ENCODE data around the gene SRPRB.

SRPRB gene

DNA sequence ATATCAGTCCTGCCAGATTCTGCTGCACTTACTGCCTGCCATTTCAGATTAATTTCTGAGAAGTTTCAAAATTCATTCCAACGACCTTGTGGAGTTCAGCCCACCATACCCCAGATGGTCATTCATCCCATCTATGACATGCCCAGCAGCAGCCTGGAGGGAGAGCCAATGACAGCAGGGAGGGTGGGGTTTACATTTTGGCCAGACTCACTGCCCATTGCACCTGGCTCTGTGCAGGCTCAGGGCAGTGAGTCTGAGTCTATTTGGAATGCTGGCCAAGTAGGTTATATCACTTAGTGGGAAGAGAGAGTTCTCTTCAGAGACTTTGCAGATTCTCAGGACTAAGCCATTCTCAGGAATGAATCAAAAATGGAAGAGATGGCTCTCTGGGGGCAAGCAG is 21.5 kb downstream of the SRPRB start:
- DNase-seq (ENCODE audit: low read depth): no peak

DNA sequence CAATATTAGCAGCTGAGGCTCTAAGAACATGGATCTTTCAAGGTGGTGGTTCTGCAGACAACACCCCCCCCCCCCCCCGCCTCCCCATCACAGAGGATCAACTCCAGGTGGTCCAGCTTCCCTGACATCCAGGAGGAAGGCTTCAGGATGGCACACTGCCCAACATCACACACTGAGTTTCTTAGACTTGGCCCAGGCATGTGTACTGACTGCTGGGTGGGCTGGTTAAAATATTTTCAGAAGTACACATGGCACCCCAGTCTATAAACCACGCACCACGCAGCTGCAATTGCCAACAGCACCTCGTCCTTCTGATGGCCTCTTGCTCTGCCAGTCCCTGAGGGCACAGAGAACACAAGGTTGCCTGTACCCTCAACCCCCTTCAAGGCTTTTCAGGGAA is 22.1 kb downstream of the SRPRB start:
- no peak for DNase-seq (ENCODE audit: low read depth)

DNA sequence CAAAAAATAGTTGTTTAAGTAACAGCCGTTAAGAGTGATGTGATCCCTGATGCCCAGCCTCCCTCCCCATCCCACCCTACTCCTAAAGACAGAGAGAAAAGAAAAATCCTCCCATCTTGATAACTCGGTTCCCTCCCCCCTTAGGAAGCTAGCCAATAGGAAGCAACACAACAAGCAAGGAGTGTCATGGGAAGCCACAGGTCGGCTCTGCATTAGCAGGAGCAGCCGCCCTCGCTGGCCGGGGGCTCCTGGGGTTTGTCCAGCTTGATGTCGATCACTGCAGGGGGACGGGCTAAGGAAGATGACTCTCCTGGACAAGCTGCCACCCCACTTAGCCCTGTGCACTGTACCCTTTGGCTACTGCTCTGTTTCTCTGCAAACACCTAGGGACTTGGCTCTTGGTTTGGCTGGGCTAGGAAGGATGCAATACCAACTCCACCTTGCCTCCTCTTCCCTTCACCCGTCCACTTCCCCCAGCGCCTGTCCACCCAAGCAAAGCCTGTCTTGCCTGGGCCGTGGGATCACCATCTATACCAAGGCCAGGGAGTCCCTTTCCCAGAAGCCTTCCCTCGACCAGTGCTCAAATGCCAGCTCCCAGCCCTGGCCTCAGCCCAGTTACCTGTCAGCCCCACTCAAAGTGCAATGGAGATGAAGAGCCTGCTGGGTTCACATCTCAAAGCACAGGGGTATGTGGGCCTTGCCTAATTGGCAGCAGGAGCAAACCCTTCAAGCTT is 23.1 kb downstream of the SRPRB start:
- DNase-seq (ENCODE audit: low read depth): no peak

DNA sequence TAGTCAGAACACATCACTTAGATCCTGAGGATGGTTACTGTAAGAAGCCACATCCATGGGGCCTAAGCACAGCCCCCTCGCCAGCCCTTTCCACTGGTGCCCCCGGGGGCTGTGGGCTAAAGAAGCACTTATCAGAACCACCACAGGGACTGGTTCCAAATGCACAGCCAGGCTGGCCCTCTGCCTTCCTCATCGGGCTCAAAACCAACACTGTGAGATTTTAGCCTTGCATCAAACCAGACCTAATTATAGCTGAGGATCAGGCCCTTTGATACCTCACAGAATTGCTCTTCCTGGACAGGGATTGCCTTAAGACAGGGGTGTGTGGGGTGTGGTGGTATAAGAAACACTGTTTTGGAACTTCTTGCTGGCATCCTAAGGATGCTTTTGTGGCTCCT is 23.7 kb downstream of the SRPRB start:
- no peak for DNase-seq (ENCODE audit: low read depth)

DNA sequence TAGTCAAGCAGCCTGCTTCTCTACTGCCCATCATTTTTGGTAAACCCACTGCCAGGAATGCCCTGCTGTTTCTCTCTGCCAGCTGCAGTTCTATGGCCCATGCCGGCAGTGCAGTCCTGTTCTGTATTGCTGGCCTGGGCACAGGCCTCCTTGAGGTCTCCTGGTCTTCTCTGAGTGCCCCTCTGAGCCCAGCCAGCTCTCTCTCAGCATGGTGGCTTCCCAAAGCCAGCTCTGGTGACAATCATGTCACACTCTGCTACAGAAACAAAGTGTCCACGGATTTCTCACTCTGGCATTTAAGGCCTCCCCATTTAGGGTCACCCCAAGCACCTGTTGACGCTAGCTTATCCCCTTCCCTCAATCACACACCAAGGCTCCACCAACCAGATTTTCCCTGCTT is 24.5 kb downstream of the SRPRB start:
- DNase-seq (ENCODE audit: low read depth): no peak

DNA sequence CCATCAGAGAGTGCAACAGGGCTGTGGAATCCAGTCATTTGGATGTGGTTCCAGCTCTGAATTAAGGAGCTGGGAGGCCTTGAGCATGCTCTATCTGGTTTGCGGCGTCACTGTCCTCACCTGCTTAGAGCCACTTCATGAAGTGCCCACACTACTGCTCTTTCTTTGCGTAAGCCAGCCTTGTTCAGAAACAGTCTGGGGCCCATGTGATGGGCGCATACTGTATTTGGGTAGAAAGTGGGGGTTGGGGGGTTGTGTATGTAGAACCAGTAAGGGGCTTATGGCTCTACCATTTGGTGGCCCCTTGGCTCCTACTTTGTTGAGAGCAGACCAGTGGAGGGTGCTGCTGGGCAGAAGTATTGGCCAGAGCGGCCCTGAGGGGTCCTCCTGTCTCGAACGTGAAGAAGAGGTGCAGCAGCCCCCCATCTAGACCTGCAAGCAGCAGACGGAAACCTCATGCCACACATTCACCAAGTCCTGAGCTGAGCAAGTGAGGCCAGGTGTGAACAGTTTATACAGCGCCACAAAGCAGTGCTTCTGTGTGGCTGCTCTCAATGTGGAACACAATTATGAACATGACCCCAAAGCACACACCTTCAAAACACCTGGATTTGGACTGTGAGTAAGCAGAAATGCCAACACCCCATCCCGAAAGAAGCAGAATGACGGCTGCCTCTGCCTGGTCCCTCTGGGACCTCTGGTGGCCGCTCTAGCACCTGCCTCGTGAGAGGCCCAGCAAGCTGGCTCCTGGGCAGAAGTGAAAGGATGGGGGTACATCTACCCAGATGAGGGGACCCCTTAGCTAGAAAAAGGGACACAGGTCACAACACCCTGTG is 26.6 kb downstream of the SRPRB start:
- DNase-seq (ENCODE audit: low read depth): no peak

DNA sequence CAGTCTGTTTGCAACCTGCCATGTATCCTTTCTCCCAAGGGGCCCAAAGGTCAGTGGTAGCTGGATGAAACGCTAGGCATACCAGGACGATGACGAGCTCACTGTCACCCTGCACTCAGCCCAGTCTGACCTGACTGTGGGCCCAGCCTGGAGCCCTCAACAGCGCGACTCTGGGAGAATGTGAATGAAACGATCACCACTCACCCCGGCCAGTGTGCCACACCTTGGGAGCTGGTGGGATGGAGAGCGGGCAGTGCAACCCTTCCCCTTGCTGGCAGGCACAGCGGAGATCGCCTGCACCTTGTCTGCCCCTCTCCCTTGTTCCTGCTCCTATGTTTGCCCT is 27.2 kb downstream of the SRPRB start:
- no peak for DNase-seq (ENCODE audit: low read depth)

DNA sequence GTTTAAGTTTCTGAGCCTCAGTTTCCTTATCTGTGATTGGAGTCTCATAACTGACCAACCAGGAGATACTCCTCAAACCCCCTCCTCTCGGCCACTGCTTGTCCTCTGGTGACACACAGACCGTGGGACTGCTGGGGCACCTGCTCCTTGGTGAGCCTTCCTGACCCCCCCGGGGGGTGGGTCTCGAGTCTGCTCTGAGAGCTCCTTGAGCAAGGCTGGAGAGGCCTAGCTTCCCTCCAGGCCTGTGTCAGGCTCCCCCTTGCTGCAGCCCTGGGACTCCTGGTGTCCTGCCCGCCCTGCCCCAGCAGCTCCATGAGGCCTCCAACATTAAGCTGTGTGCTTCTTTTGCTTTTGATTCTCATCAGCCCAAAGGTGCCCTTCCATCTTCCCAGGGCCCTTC is 27.7 kb downstream of the SRPRB start:
- DNase-seq (ENCODE audit: low read depth): no peak

DNA sequence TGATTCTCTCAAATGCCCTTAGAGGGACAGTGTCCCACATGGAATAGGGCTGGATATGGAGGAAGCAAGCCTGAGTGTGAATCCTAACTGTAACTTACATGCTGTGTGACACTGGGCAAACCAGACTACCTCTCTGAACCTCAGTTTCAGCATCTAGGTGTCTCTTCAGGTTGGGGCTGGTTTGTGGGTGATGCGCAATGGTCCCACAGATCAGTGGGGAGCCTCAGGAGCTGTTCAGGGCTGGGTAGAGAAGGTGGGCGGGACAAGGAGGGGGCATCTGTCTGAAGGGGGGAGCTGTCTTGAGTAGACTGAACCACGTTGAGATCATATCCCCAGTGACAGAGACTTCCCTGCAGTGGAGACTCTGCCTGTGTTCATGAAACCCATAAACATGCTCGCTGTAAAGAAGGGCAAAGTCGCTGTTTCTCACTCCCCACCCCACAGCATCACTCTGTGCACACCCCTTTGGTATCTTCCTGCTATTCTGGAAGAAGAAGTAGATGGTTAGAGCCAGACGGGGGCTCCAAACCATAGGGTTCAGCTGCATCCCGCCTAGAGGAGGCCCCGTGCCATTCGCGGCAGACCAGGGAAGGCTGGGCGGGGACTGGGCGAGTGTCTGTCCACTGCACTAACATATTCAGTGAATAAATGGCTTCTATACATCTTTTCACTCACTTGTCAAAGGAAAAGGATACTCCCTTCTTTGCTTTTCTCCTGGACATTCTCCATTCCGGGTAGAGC is 28.4 kb downstream of the SRPRB start:
- no peak for DNase-seq (ENCODE audit: low read depth)

DNA sequence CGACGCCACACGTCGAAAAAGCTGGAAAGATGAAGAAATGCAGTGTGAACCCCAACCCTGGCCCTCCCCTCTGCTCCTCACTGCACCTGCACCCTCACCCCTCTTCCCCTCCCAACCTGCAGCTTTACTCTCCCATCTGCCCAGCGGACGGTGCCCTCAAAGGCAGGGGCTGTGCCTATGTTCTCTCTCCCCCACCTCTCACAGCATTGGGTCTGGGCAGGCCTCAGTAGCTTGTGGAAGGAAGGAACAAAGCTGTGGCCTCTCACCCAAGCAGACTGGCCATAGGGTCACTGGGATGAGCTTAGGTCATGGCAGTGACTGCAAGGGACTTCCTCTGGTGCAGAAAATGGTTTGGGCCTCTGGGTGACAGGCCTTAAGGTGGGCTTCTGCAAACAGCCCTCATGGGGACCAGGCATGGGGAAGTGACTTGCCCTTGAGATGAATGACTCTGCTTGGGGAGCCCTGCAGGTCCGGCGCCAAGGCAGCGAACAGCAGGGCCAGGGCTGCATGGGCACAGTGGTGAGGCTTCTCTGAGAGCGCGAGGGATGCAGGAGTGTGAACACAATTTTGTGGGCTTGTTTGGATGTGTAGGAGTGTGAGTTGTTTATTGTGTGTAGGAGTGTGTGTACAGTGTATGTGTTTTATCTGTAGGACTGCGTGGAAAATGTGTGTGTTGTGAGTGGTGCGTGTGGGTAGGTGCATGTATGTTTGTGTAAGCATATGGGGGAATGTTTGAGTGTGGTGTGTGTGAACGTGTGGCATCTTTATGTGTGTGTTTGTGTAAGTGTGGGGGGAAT is 29.2 kb downstream of the SRPRB start:
- DNase-seq (ENCODE audit: low read depth): no peak

DNA sequence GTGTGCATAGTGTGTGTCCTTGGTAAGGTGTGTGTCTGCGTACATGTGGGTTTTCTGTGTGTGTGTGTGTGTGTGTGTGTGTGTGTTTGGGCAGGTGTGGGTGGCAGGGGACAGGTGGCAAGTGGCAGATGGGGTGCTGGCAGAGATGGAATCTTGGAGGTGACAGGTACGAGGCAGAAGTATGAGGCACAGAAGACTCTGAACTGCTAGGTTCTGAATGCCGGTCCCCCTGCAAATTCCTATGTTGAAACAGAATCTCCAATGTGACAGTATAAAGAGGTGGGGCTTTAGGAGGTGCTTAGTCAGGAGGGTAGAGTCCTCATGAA is 29.8 kb downstream of the SRPRB start:
- DNase-seq (ENCODE audit: low read depth): no peak

DNA sequence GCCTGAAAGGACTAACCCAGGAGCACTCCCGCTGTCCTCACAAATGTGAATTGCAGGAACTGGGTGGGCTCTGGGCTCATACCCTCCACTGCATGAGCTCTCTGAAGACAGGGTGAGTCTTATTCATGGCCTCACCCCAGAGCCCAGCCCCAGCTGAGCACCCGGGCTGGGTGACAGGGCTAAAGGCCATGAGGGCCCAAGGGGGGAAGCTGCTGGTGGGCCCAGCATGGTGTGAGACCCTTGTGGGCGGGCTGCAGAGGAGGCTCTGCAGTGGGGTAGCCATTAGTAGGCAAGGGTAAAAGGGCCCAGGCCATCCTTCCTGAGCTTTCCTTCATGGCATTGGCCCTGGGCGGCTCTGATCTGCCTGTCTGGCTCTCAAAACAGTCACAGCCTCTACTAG is 30.3 kb downstream of the SRPRB start:
- no peak for DNase-seq (ENCODE audit: low read depth)

DNA sequence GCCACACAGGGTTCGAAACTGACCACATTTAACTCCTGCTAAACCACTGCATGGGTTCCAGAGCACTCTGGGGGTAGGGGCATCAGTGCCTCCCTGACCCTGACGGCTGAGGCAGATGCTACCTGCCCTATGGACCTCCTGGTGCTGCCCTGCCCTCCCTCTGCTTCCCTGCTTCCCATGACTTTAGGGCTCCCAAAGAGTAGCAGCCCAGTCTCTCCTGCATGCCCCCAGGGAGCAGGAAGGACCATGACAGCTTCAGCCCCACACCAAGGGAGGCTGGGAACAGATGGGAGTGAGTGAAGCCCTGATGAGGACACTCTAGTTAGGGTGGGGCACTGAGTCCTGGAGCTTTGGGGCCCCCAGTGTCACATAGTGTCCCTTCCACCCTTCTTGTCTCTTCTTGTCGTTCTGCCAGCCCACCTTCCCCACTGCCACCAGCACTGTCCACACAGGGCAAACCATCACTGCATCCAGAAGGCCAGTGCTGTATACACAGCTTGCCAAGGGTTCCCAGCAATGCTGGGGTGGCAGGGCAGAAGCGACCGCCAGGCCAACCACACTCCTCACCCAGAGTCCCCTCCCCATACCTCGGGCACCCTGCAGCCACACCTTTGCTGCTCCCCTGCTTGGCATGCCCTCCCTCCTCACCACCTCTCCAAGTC is 31.0 kb downstream of the SRPRB start:
- no peak for DNase-seq (ENCODE audit: low read depth)

DNA sequence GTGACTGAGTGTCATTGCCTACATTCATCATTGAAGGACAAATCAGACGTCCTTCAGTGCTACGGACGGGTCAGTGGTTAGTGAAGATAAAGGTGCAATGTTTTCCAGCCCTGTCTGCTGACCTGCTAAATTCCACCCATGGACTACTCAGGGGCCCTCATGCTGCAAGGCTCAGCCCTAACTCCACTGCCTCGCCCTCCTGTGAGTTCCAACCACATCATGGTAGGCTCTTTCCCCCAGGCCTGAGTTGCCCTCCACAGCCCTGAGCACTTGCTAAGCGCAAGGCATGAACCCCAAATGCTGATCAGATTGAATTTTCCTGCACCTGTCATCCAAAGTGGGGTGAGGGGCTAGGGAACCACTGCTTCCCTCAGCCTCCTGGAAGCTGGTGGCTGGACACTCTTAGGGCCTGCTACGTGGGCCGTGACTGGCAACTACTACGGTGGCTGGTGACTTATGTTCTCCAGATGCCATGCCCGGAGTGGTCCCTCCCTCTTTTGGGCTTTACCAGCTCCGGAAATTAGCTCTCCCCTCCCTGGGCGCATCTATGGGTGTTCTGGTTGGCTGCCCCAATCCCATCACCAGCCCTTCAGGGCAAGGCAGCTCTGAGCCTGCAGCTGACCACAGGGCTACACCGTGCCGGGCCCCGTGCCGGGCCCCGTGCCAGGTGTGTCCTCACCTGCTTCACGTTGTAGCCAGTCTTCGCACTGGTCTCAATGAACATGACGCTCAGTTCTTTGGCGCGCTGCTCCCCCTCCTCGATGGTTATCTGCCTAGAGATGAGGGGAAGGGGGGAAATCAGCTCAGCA is 32.1 kb downstream of the SRPRB start:
- no peak for DNase-seq (ENCODE audit: low read depth)

DNA sequence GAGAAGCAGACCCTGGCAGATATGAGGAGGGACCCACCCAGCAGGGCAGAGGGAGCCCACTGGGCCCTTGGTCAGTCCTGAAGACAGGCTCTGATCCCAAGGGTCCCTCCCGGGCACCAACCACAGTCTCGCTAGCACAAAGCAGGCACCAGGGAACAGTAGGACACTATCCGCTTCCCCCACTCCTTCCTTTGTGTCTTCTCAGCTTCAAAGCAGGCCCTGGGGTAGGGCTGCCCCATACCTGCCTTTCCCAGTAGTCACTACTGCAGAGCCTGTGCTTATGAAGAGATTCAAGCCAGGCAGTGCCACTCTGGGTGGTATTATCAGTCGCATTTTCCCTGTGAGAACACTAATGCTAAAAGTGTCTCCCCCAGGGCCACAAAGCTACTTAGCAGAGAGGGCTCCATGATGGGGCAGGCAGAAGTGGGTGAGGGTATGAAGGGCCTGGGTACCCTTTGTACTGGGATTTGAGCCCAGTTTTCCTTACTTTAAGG is 32.7 kb downstream of the SRPRB start:
- no peak for DNase-seq (ENCODE audit: low read depth)

DNA sequence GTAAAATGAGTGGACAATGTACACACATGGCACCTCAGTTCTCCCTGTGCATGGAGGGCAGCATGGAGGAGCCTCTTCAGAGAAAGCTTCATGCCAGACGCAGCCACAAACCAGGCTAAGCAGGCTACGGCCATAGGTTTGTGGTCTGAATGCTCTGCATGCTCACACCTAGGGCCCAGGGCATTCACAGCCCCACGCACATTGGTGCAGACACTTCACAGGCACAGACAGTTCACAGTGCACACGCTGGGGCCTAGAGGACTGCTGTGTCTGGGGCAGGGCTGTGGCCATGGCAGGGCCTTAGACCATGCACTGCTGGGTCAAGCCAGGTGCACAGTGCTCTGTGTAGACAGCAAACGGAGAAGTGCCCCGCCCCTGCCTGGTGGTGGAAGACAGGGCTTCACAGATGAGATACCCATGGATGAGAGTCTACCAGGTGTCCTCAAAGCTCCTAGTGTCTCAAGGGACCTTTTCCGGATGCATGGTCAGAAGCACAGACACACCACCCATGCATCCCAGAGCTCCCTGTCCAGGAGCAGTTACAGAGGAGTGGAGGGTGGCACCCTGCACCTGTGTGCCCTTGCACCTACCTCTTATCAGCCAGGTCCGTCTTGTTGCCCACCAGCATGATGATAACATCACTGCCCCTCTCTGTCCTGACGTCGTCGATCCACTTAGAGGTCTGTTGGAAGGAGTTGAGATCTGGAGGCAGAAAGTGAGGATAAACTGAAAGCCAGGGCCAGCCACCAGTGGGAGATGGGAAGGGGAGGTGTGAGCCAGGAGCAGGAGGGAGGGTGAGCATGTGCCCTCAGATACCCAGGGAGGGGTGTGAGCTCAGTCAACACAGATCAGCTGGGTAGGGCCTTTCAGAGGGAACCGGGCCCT is 33.5 kb downstream of the SRPRB start:
- no peak for DNase-seq (ENCODE audit: low read depth)

DNA sequence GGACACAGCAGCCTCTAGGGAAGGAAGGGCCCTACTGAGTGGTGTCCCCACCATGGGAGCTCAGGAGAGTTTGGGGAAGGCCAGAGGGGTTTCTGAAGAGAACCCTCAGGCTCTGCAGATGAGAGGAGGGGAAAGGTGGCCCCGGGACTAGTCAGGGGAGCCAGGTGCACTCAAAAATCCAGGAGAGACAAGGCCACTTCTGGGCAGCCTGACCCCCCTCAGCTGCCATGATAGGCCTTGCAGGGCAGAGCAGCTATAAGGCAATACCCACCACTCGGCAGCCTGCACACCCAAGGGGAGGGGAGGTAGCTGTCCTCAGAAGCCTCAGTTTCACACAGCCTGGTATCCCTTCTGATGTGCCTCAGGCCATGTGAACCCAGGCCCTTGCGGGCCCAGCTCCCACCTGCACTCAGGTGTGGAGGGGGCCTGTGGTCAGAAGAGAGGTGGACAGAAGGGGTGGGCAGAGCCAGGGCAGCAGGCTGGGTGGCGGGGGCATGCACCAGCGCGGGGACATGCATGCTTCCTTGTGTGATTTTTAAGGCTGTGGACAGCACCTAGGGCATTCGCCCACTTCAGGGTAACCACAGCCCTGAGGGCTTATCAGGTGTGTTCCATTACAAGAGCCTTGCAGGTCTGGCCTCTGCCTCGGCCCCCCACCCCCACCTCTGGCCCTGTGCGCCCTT is 34.6 kb downstream of the SRPRB start:
- no peak for DNase-seq (ENCODE audit: low read depth)

DNA sequence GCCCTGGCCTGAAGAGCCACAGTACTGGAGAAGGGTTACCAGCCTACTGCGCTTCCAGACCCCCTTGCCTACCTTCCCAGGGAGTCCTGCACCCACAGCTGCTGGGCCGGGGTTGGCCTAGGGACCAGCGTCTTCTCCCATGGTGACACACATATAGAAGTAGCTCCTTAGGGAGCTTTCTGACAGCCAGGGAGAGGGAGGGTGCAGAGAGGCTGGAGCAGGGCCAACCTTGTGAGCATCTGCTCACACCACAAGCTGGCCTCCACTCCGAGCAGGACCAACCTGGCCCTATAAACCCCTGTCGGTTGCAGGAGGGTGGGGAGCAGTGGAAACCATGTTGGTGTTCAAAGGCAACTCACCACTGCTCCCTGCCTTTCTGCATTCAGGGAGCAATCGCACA is 35.2 kb downstream of the SRPRB start:
- no peak for DNase-seq (ENCODE audit: low read depth)

DNA sequence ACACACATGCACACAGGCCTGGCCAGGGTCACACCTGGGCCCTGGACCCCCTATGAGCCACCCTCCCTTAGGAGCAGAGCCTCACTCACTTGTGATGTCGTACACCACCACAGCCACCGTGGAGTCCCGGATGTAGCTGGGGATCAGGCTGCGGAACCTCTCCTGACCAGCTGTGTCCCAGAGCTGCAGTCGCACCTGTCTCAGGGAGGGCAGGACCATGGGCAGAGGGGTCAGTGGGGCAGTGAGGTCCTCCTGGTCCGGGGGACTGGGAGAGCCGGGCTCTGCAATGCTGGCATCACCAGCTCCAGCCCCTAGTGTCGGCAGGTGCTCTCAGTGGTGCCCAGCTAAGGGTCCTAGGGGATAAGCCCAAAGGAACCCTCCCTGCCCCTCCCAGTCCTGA is 35.6 kb downstream of the SRPRB start:
- DNase-seq (ENCODE audit: low read depth): no peak

Data from activated T-helper 1 cell treated with Interleukin-2 at 50 U/mL for 16 hours (primary cell).